MM.1S (cell line): Measurements from ENCODE around the gene CEMP1.

Experiments
- DNase-seq: peaks from one replicate; pipeline ENCODE4 v3.0.0-alpha.2; 2015
- H2AFZ ChIP-seq: fragments of 300-600 bp; sonication (generic); 2 replicates; pipeline ENCODE4 v1.6.0; 2016; ENCODE audit warnings: antibody characterized with exemption, low read length
- H3F3A ChIP-seq: fragments of 300-600 bp; sonication (generic); 2 replicates; pipeline ENCODE4 v1.6.1; 2016; ENCODE audit warnings: mild to moderate bottlenecking, antibody characterized with exemption, low read length, moderate library complexity, mixed read lengths; ENCODE audit not compliant: insufficient read depth
- H3K27ac ChIP-seq: fragments of 300-600 bp; sonication (generic); 2 replicates; pipeline ENCODE4 v1.5.1; 2016; ENCODE audit warnings: mild to moderate bottlenecking, low read length
- H3K27me3 ChIP-seq: fragments of 300-600 bp; sonication (generic); replicated peaks from 2 replicates; pipeline ENCODE4 v1.6.0; 2016; ENCODE audit warnings: low read length; ENCODE audit not compliant: insufficient read depth
- H3K36me3 ChIP-seq: fragments of 300-600 bp; sonication (generic); replicated peaks from 2 replicates; pipeline ENCODE4 v1.6.1; 2016; ENCODE audit warnings: mild to moderate bottlenecking, low read length, mixed read lengths; ENCODE audit not compliant: insufficient read depth
- H3K4me1 ChIP-seq: fragments of 300-600 bp; sonication (generic); 2 replicates; pipeline ENCODE4 v1.6.1; 2016; ENCODE audit warnings: low read length, mixed read lengths
- H3K4me2 ChIP-seq: fragments of 300-600 bp; sonication (generic); 2 replicates; pipeline ENCODE4 v1.6.0; 2016; ENCODE audit warnings: low read depth, low read length
- H3K4me3 ChIP-seq: fragments of 300-600 bp; sonication (generic); 2 replicates; pipeline ENCODE4 v1.5.1; 2016; ENCODE audit warnings: low read length, mixed read lengths
- H3K79me2 ChIP-seq: fragments of 300-600 bp; sonication (generic); 2 replicates; pipeline ENCODE4 v1.6.1; 2016; ENCODE audit warnings: mixed run types, low read length, mixed read lengths
- H3K9ac ChIP-seq: fragments of 300-600 bp; sonication (generic); 2 replicates; pipeline ENCODE4 v1.6.1; 2016; ENCODE audit warnings: low read length, mixed read lengths
- H3K9me2 ChIP-seq: fragments of 300-600 bp; sonication (generic); replicated peaks from 2 replicates; pipeline ENCODE4 v1.6.1; 2016; ENCODE audit warnings: mild to moderate bottlenecking, low read length, mixed read lengths; ENCODE audit not compliant: insufficient read depth
- H3K9me3 ChIP-seq: fragments of 300-600 bp; sonication (generic); replicated peaks from 2 replicates; pipeline ENCODE4 v1.6.1; 2016; ENCODE audit warnings: mild to moderate bottlenecking, low read length, mixed read lengths; ENCODE audit not compliant: insufficient read depth
- H4K20me1 ChIP-seq: fragments of 300-600 bp; sonication (generic); 2 replicates; pipeline ENCODE4 v1.6.1; 2016; ENCODE audit warnings: mild to moderate bottlenecking, low read length, moderate library complexity, mixed read lengths; ENCODE audit not compliant: insufficient read depth
- EZH2 ChIP-seq: fragments of 300-600 bp; sonication (generic); optimal IDR thresholded peaks from 2 replicates; pipeline ENCODE3; 2017; ENCODE audit warnings: low read depth, mild to moderate bottlenecking, antibody characterized with exemption, low read length, mixed read lengths
- EZH2phosphoT487 ChIP-seq: fragments of 300-600 bp; sonication (generic); IDR thresholded peaks from 2 replicates; pipeline ENCODE4 v1.6.1; 2018; ENCODE audit warnings: antibody characterized with exemption, low read length
- TF ChIP-seq, protein P1 (sequence below): fragments of 300-600 bp; sonication (generic); IDR thresholded peaks from 2 replicates; pipeline ENCODE4 v1.5.1; 2016; ENCODE audit warnings: antibody characterized with exemption, low read length, mixed read lengths

CEMP1 gene

DNA sequence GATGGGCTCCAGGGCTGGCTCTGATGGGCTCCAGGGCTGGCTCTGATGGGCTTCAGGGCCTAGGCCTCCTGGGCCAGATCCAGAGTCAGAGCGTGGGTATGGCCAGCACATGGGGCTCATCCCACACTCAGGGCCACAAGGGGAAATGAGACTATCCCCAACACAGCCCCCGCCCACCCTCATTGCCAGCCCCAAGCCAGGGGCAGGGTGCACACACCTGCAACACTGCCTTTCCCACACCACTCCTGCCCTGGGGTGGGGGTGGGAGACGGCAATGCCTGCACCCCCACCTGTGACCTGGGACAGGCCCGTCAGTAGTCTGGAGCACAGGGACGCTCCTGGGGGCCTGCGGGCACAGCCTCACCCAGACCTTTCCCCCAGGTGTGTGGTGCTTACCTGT lies 31.8 kb downstream of the CEMP1 start:
- no peak for DNase-seq
- Histone ChIP-seq H2AFZ (no peak overlapping the region), H3K9ac (no peak overlapping the region), H3K9me2 (no peaks in the 10 kb centered on the region), H3F3A (no peaks in the 10 kb centered on the region), H3K4me3 (no peak overlapping the region), H3K36me3 (no peaks in the 10 kb centered on the region), H3K27ac (no peak overlapping the region), H4K20me1 (no peaks in the 10 kb centered on the region), H3K4me2 (no peak overlapping the region), H3K79me2 (no peaks in the 10 kb centered on the region), H3K9me3 (no peaks in the 10 kb centered on the region), H3K27me3 (no peaks in the 10 kb centered on the region), H3K4me1 (0 out of 2 replicates have a peak, but pooled peaks cover 2% of the 10 kb centered on the region)
- no peak for TF ChIP-seq EZH2
- TF ChIP-seq EZH2phosphoT487, result no peak

DNA sequence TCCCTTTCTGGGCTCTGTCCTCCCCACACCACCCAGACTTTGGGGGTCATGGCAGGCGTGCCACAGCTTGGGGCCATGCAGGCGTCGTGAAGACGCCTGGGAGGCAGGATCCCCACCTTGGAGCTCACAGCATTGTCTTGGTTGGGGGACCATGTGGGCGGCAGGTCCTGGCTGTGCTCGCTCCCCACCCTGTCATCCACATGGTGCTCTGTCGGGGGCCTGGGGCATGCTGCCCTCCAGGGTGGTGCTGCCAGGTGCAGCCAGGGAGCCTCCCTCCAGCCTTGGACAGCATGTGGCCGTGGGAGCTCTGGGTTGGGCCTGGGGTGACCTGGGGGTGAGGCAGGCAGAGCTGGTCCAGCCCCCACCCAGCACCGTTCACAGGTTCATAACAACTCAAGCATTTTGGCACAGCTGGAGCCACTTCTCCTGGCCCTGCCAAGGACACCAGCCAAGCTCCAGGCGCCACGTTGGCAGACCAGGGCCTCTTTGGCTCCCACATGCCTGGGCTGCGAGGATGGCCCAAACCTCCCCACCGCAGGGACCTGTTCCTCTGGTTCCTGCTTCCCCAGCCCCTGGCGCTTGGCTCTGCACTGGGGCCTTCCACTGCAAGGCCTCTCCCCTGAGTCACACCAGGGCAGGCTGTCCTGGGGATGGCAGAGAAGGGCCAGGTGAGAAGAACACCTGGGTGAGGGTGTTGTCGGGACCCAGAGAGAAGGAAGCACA lies 32.5 kb downstream of the CEMP1 start:
- Histone ChIP-seq H3K4me2 (no peak overlapping the region), H3K27me3 (no peaks in the 10 kb centered on the region), H3K9me3 (no peaks in the 10 kb centered on the region), H3K4me1 (0 out of 2 replicates have a peak, but pooled peaks cover 2% of the 10 kb centered on the region), H3K27ac (no peak overlapping the region), H4K20me1 (no peaks in the 10 kb centered on the region), H3K36me3 (no peaks in the 10 kb centered on the region), H3F3A (no peaks in the 10 kb centered on the region), H3K4me3 (no peak overlapping the region), H3K79me2 (no peaks in the 10 kb centered on the region), H2AFZ (no peak overlapping the region), H3K9ac (no peak overlapping the region), H3K9me2 (no peaks in the 10 kb centered on the region)
- no peak for DNase-seq
- TF ChIP-seq EZH2phosphoT487 (no peak), EZH2 (no peak)
- TF ChIP-seq, protein P1, sequence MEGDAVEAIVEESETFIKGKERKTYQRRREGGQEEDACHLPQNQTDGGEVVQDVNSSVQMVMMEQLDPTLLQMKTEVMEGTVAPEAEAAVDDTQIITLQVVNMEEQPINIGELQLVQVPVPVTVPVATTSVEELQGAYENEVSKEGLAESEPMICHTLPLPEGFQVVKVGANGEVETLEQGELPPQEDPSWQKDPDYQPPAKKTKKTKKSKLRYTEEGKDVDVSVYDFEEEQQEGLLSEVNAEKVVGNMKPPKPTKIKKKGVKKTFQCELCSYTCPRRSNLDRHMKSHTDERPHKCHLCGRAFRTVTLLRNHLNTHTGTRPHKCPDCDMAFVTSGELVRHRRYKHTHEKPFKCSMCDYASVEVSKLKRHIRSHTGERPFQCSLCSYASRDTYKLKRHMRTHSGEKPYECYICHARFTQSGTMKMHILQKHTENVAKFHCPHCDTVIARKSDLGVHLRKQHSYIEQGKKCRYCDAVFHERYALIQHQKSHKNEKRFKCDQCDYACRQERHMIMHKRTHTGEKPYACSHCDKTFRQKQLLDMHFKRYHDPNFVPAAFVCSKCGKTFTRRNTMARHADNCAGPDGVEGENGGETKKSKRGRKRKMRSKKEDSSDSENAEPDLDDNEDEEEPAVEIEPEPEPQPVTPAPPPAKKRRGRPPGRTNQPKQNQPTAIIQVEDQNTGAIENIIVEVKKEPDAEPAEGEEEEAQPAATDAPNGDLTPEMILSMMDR, result no peak

DNA sequence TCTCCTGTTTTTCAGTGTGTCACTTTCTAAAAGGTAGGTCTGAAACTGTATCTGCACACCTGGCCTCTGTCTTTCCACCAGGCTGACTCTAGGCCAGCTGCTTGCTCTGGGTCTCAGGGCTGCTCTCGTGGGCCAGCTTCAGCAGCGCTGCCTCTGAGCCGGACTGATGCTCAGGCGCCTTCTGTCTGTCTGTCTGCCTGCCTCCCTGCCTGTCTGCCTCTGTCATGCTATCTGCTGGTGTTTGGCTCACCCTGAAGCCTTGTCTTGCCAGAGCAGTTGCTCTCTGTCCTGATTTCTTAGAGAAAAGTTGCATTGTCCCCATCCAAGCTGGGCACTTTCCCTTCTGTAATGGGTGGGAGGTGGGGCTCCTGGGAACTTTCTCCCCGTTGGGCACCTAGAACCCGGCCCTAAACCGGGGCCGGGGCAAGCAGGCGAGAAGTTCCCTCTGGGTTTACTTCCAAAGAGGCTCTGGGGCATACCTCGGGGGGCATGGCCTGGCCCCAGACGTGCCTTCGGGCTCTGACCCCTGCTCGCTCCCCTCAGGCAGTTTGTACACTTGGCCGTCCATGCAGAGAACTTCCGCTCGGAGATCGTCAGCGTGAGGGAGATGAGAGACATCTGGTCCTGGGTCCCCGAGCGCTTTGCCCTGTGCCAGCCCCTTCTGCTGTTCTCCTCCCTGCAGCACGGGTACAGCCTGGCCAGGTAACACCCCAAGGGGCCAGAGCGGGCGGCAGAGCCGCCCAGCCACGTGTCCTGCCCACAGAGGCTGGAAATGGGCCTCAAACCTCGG lies 33.3 kb downstream of the CEMP1 start:
- H3K9me3 ChIP-seq, result no peaks in the 10 kb centered on the region

More for the DNA sequence above, 33.3 kb downstream of the CEMP1 start:
- no peak overlapping the region for H3K4me3 ChIP-seq
- H3K27ac ChIP-seq, result no peak overlapping the region
- no peaks in the 10 kb centered on the region for H3K79me2 ChIP-seq
- no peaks in the 10 kb centered on the region for H4K20me1 ChIP-seq
- no peaks in the 10 kb centered on the region for H3K9me2 ChIP-seq
- no peaks in the 10 kb centered on the region for H3K27me3 ChIP-seq
- no peaks in the 10 kb centered on the region for H3K36me3 ChIP-seq
- H3F3A ChIP-seq, result no peaks in the 10 kb centered on the region
- 0 out of 2 replicates have a peak, but pooled peaks cover 2% of the 10 kb centered on the region for H3K4me1 ChIP-seq
- no peak overlapping the region for H3K9ac ChIP-seq
- TF ChIP-seq EZH2 (no peak), EZH2phosphoT487 (no peak)
- TF ChIP-seq, protein P1, result no peak
- no peak overlapping the region for H2AFZ ChIP-seq
- DNase-seq, result no peak
- H3K4me2 ChIP-seq, result no peak overlapping the region
